ENCODE results near the gene TXNL4A.
"Not testable (repeated sequence)": the region's sequence is repeated elsewhere in the genome, so short reads cannot be mapped to it uniquely, and the experiment has no call there.

Gene TXNL4A

GRCh38 chr18:79962835-79963657, 25.3 kb downstream of the TXNL4A start:
- Histone ChIP-seq H3K36me3 (ENCODE audit: insufficient read depth, low read length) (no peaks in the 10 kb centered on the region), H3K27ac (ENCODE audit: low read depth, low read length) (no peak overlapping the region), H3K4me1 (ENCODE audit: insufficient read depth, low read length) (peaks cover 5% of the 10 kb centered on the region), H3K27me3 (ENCODE audit: control insufficient read depth in 1 of 2, insufficient read depth in 2 of 2, low read length in 2 of 2) (peaks cover 0 to 11% of the 10 kb centered on the region in 2 donors), H3K9me3 (ENCODE audit: low read length) (no peaks in the 10 kb centered on the region), H3K9ac (ENCODE audit: low read length) (no peak overlapping the region), H3K4me3 (ENCODE audit: low read depth in 1 of 2, low read length in 2 of 2) (no peak overlapping the region)

DNA sequence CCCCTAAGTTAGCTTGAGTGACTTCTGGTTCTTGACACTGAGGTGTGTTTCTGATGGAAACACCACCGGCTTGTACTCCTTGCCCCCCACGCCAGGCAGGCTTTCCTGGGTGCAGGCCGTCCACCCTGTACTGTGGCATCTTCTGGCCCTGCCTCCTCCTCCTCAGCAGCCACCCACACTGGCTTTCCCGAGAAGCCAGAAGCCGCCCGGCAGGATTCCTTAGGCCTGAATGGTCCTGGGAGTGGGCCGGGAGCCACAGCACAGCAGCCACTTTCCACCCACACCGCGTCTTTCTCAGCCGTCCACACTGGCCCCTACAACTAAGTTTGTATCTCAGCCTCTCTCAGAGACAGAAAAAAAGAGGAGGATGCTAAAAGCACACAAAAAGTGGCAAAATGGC, 26.1 kb downstream of the TXNL4A start:
- no peak overlapping the region for H3K27ac ChIP-seq (ENCODE audit: low read depth, low read length)

DNA sequence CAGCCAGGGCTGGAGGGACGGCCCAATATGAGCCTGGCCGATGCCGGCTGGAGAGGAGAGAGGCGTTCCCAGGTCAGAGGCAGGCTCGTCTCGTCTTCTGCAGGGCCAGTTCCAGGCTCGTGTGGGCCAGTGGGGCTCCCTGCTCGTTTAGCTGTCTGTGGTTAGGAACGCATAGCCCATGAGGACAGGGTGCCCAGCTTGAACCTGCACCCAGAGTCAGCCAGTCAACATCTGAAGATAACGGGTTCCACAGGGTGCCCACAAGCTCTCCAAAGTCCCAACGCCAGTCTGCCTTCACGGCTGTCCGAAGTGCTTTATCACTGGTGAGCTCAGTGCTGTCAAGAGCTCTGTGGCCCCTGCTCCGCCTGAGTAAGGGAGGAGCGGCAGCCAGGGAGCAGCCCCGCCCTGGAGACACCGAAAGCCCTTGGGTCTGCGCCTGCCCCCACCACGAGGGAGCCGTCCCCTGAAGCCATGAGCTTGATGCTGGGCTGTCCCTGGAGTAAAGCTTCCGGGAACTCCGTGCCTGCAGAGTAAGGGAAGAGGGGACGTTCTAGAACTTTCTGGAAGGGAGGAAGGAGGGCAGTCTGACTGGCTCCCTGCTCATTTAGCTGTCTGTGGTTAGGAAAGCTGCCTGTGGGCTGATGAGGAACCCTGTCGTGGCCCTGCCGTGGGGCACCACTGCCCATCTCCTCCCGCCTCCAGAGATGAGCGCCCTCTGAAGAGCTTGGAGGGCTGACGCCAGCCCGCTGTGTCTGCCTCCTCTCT, 26.7 kb downstream of the TXNL4A start:
- Histone ChIP-seq H3K27me3 (ENCODE audit: control insufficient read depth in 1 of 2, insufficient read depth in 2 of 2, low read length in 2 of 2) (peaks cover 0 to 11% of the 10 kb centered on the region in 2 donors), H3K27ac (ENCODE audit: low read depth, low read length) (no peak overlapping the region), H3K9me3 (ENCODE audit: low read length) (no peaks in the 10 kb centered on the region), H3K9ac (ENCODE audit: low read length) (no peak overlapping the region), H3K36me3 (ENCODE audit: insufficient read depth, low read length) (no peaks in the 10 kb centered on the region), H3K4me1 (ENCODE audit: insufficient read depth, low read length) (peaks cover 5% of the 10 kb centered on the region), H3K4me3 (ENCODE audit: low read depth in 1 of 2, low read length in 2 of 2) (no peak overlapping the region)

More for the DNA sequence above, 26.1 kb downstream of the TXNL4A start:
- peaks cover 0 to 11% of the 10 kb centered on the region in 2 donors for H3K27me3 ChIP-seq (ENCODE audit: control insufficient read depth in 1 of 2, insufficient read depth in 2 of 2, low read length in 2 of 2)
- no peak overlapping the region for H3K4me3 ChIP-seq (ENCODE audit: low read depth in 1 of 2, low read length in 2 of 2)
- H3K36me3 ChIP-seq (ENCODE audit: insufficient read depth, low read length), result no peaks in the 10 kb centered on the region
- no peaks in the 10 kb centered on the region for H3K9me3 ChIP-seq (ENCODE audit: low read length)
- H3K4me1 ChIP-seq (ENCODE audit: insufficient read depth, low read length), result peaks cover 5% of the 10 kb centered on the region
- no peak overlapping the region for H3K9ac ChIP-seq (ENCODE audit: low read length)

DNA sequence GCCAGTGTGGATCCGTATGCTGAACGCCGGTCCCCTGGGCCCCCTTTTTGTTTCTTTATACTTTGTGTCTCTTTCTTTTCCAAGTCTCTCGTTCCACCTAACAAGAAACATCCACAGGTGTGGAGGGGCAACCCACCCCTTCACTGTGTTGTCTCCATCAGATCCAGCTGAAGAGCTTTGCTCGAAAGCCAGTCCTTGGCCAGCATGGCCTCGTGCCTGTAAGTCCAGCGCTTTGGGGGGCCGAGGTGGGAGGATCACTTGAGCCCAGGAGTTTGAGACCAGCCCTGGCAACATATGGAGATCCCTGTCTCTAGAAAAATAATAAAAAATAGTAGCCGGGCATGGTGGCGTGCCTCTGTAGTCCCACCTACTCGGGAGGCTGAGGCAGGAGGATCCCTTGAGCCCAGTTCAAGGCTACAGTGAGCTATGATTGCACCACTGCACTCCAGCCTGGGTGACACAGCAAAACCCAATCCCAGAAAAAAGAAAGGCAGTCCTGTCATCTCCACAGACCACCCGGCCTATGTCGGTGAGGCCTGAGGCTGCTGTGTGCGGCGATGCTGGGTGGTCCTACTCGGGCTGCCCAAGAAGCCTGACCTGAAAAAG, 27.3 kb downstream of the TXNL4A start:
- no peaks in the 10 kb centered on the region for H3K36me3 ChIP-seq (ENCODE audit: insufficient read depth, low read length)
- H3K4me3 ChIP-seq (ENCODE audit: low read depth in 1 of 2, low read length in 2 of 2), result no peak overlapping the region
- H3K9ac ChIP-seq (ENCODE audit: low read length), result no peak overlapping the region
- peaks cover 5% of the 10 kb centered on the region for H3K4me1 ChIP-seq (ENCODE audit: insufficient read depth, low read length)
- H3K27me3 ChIP-seq (ENCODE audit: control insufficient read depth in 1 of 2, insufficient read depth in 2 of 2, low read length in 2 of 2), result peaks cover 0 to 11% of the 10 kb centered on the region in 2 donors
- H3K9me3 ChIP-seq (ENCODE audit: low read length), result no peaks in the 10 kb centered on the region
- H3K27ac ChIP-seq (ENCODE audit: low read depth, low read length), result no peak overlapping the region

- H3K9ac ChIP-seq (ENCODE audit: low read length); H3K4me1 ChIP-seq (ENCODE audit: insufficient read depth, low read length): not testable (repeated sequence)
Observed at GRCh38 chr18:79960161-79960801, 28.1 kb downstream of the TXNL4A start.

DNA sequence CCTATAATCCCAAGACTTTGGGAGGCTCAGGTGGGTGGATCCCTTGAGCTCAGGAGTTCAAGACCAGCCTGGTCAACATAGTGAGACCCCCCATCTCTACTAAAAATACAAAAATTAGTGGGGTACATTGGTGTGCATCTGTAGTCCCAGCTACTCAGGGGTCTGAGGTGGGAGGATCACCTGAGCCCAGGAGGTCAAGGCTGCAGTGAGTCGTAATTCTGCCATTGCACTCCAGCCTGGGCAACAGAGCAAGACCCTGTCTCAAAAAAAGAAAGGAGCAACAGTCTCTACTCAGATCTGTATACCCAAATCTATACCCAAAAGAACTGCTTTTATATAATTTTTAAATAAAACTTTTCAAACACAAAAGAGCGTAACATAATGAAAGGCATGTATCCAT, 29.4 kb downstream of the TXNL4A start:
- Histone ChIP-seq H3K36me3 (ENCODE audit: insufficient read depth, low read length) (no peaks in the 10 kb centered on the region), H3K9ac (ENCODE audit: low read length) (no peak overlapping the region), H3K4me3 (ENCODE audit: low read depth in 1 of 2, low read length in 2 of 2) (no peak overlapping the region), H3K9me3 (ENCODE audit: low read length) (no peaks in the 10 kb centered on the region), H3K4me1 (ENCODE audit: insufficient read depth, low read length) (no peaks in the 10 kb centered on the region), H3K27me3 (ENCODE audit: control insufficient read depth in 1 of 2, insufficient read depth in 2 of 2, low read length in 2 of 2) (peaks cover 0 to 11% of the 10 kb centered on the region in 2 donors), H3K27ac (ENCODE audit: low read depth, low read length) (no peak overlapping the region)

More at GRCh38 chr18:79960161-79960801, 28.1 kb downstream of the TXNL4A start:
- not testable (repeated sequence) for H3K27ac ChIP-seq (ENCODE audit: low read depth, low read length); H3K4me3 ChIP-seq (ENCODE audit: low read depth in 1 of 2, low read length in 2 of 2); H3K36me3 ChIP-seq (ENCODE audit: insufficient read depth, low read length); H3K9me3 ChIP-seq (ENCODE audit: low read length)
- peaks cover 0 to 11% of the 10 kb centered on the region in 2 donors for H3K27me3 ChIP-seq (ENCODE audit: control insufficient read depth in 1 of 2, insufficient read depth in 2 of 2, low read length in 2 of 2)

GRCh38 chr18:79956276-79956675, 32.1 kb downstream of the TXNL4A start:
- Histone ChIP-seq H3K27ac (ENCODE audit: low read depth, low read length) (no peak overlapping the region), H3K9me3 (ENCODE audit: low read length) (no peaks in the 10 kb centered on the region), H3K4me1 (ENCODE audit: insufficient read depth, low read length) (no peaks in the 10 kb centered on the region)

DNA sequence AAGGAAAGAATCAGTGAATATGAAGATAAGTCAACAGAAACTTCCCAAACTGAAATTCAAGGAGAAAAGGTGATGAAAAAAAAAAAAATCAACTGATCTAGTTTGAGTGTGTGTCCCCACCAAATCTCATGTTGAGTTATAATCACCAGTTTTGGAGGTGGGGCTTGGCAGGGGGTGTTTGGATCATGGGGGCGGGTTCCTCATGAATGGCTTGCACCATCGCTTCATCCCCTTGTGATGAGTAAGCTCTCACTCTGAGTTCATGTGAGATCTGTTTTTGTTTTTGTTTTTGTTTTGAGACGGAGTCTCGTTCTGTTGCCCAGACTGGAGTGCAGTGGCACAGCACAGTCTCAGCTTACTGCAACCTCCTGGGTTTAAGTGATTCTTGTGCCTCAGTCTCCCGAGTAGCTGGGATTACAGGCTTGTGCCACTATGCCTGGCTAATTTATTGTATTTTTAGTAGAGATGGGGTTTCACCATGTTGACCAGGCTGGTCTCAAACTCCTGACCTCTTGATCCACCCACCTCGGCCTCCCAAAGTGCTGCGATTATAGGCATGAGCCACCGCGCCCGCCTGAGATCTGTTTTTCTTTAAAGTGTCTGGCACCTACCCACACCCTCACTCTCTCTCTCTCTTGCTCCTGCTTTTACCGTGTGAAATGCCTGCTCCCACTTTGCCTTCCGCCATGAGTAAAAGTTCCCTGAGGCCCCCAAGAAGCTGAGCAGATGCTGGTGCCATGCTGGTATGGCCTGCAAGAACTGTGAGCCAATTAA, 32.9 kb downstream of the TXNL4A start:
- H3K36me3 ChIP-seq (ENCODE audit: insufficient read depth, low read length), result no peaks in the 10 kb centered on the region
- no peak overlapping the region for H3K4me3 ChIP-seq (ENCODE audit: low read depth in 1 of 2, low read length in 2 of 2)
- no peaks in the 10 kb centered on the region for H3K9me3 ChIP-seq (ENCODE audit: low read length)
- H3K4me1 ChIP-seq (ENCODE audit: insufficient read depth, low read length), result peaks cover under 1% of the 10 kb centered on the region
- no peak overlapping the region for H3K27ac ChIP-seq (ENCODE audit: low read depth, low read length)
- no peak overlapping the region for H3K9ac ChIP-seq (ENCODE audit: low read length)
- peaks cover 0 to 4% of the 10 kb centered on the region in 2 donors for H3K27me3 ChIP-seq (ENCODE audit: control insufficient read depth in 1 of 2, insufficient read depth in 2 of 2, low read length in 2 of 2)

More at GRCh38 chr18:79956276-79956675, 32.1 kb downstream of the TXNL4A start:
- no peak overlapping the region for H3K4me3 ChIP-seq (ENCODE audit: low read depth in 1 of 2, low read length in 2 of 2)
- H3K27me3 ChIP-seq (ENCODE audit: control insufficient read depth in 1 of 2, insufficient read depth in 2 of 2, low read length in 2 of 2), result peaks cover 0 to 5% of the 10 kb centered on the region in 2 donors
- H3K9ac ChIP-seq (ENCODE audit: low read length), result no peak overlapping the region
- no peaks in the 10 kb centered on the region for H3K36me3 ChIP-seq (ENCODE audit: insufficient read depth, low read length)

GRCh38 chr18:79954791-79955190, 33.6 kb downstream of the TXNL4A start:
- H3K9me3 ChIP-seq (ENCODE audit: low read length), result no peaks in the 10 kb centered on the region
- peaks cover 0 to 2% of the 10 kb centered on the region in 2 donors for H3K27me3 ChIP-seq (ENCODE audit: control insufficient read depth in 1 of 2, insufficient read depth in 2 of 2, low read length in 2 of 2)
- H3K36me3 ChIP-seq (ENCODE audit: insufficient read depth, low read length), result no peaks in the 10 kb centered on the region
- no peak overlapping the region for H3K27ac ChIP-seq (ENCODE audit: low read depth, low read length)
- peaks cover 7% of the 10 kb centered on the region for H3K4me1 ChIP-seq (ENCODE audit: insufficient read depth, low read length)
- H3K4me3 ChIP-seq (ENCODE audit: low read depth in 1 of 2, low read length in 2 of 2), result no peak overlapping the region
- no peak overlapping the region for H3K9ac ChIP-seq (ENCODE audit: low read length)

GRCh38 chr18:79953971-79954651, 34.3 kb downstream of the TXNL4A start:
- H3K9me3 ChIP-seq (ENCODE audit: low read length), result no peaks in the 10 kb centered on the region
- H3K36me3 ChIP-seq (ENCODE audit: insufficient read depth, low read length), result no peaks in the 10 kb centered on the region
- H3K27ac ChIP-seq (ENCODE audit: low read depth, low read length), result no peak overlapping the region
- no peak overlapping the region for H3K4me3 ChIP-seq (ENCODE audit: low read depth in 1 of 2, low read length in 2 of 2)
- H3K4me1 ChIP-seq (ENCODE audit: insufficient read depth, low read length), result peaks cover 14% of the 10 kb centered on the region
- no peak overlapping the region for H3K9ac ChIP-seq (ENCODE audit: low read length)
- H3K27me3 ChIP-seq (ENCODE audit: control insufficient read depth in 1 of 2, insufficient read depth in 2 of 2, low read length in 2 of 2), result no peaks in the 10 kb centered on the region
